ENCODE results near the gene DDR2. TPM values are rescaled to one million over a fixed set of nuclear protein-coding genes. Genes with fewer than 3 reads are reported as not detected.
A peak's percentile ranks its signal among the peaks of the same experiment; 100 is the strongest.

DDR2 gene
- total and polyA plus RNA-seq, 8 donors: 28.5 to 47.9 (median 45.0) TPM

GRCh38 chr1:162676750-162677149, 44.5 kb downstream of the DDR2 start:
- ATAC-seq (no peak), DNase-seq (no peak)
- no peak for TF ChIP-seq CTCF (IDR thresholded peaks at IDR 0.05)
- intact Hi-C loops (cut with DNase I): no loop called here
- Histone ChIP-seq H3K27me3 (no peaks in the 10 kb centered on the region), H3K27ac (no peak overlapping the region), H3K4me3 (no peak overlapping the region), H3K4me1 (peaks cover 0 to 5% of the 10 kb centered on the region in 2 donors), H3K9me3 (no peaks in the 10 kb centered on the region), H3K36me3 (no peaks in the 10 kb centered on the region)

GRCh38 chr1:162677607-162678371, 45.5 kb downstream of the DDR2 start:
- Histone ChIP-seq H3K27me3 (no peaks in the 10 kb centered on the region), H3K9me3 (no peaks in the 10 kb centered on the region), H3K4me1 (peaks cover 0 to 6% of the 10 kb centered on the region in 2 donors), H3K4me3 (no peak overlapping the region), H3K36me3 (no peaks in the 10 kb centered on the region), H3K27ac (no peak overlapping the region)
- intact Hi-C loops (cut with DNase I): no loop called here
- ATAC-seq: no peak
- no peak for DNase-seq
- no peak for TF ChIP-seq CTCF (IDR thresholded peaks at IDR 0.05)

- intact Hi-C loops (cut with DNase I): no loop called here
- DNase-seq: no peak
- H3K9me3 ChIP-seq: no peaks in the 10 kb centered on the region
- H3K27me3 ChIP-seq: no peaks in the 10 kb centered on the region
- TF ChIP-seq CTCF (IDR thresholded peaks at IDR 0.05): no peak
- ATAC-seq: peak; percentile 30
- no peak overlapping the region for H3K4me3 ChIP-seq
- peaks cover 0 to 6% of the 10 kb centered on the region in 2 donors for H3K4me1 ChIP-seq
- no peak overlapping the region for H3K27ac ChIP-seq
- H3K36me3 ChIP-seq: no peaks in the 10 kb centered on the region
Measured at GRCh38 chr1:162678439-162678838, 46.2 kb downstream of the DDR2 start.

GRCh38 chr1:162679298-162679697, 47.0 kb downstream of the DDR2 start:
- no peaks in the 10 kb centered on the region for H3K9me3 ChIP-seq
- intact Hi-C loops (cut with DNase I): no loop called here
- H3K27me3 ChIP-seq: no peaks in the 10 kb centered on the region
- H3K4me3 ChIP-seq: no peak overlapping the region
- no peak for TF ChIP-seq CTCF (IDR thresholded peaks at IDR 0.05)
- peaks cover 0 to 6% of the 10 kb centered on the region in 2 donors for H3K4me1 ChIP-seq
- DNase-seq: no peak
- no peak for ATAC-seq
- no peaks in the 10 kb centered on the region for H3K36me3 ChIP-seq
- no peak overlapping the region for H3K27ac ChIP-seq

- no peaks in the 10 kb centered on the region for H3K27me3 ChIP-seq
- peaks cover 0 to 6% of the 10 kb centered on the region in 2 donors for H3K4me1 ChIP-seq
- no peak for TF ChIP-seq CTCF (IDR thresholded peaks at IDR 0.05)
- intact Hi-C loops (cut with DNase I): no loop called here
- H3K36me3 ChIP-seq: no peaks in the 10 kb centered on the region
- no peaks in the 10 kb centered on the region for H3K9me3 ChIP-seq
- H3K4me3 ChIP-seq: no peak overlapping the region
- no peak for DNase-seq
- no peak overlapping the region for H3K27ac ChIP-seq
- ATAC-seq: no peak
Measured at GRCh38 chr1:162680419-162681121, 48.3 kb downstream of the DDR2 start.
